Measurements from ENCODE around the gene SRSF3. TPM values are rescaled to one million over a fixed set of nuclear protein-coding genes. Genes with fewer than 3 reads are reported as not detected.

SRSF3 gene
- 100 to 1,000 TPM in 1 of 2 donors, 10 to 100 TPM in 1; 86.4 to 113 TPM for total RNA-seq

GRCh38 chr6:36594029-36594815, at the start of gene SRSF3:
Gene SRSF3, plus strand, starts transcription at chr6:36594362. Its CDS starts 2,401 bp downstream, at chr6:36596763.
- H3K27me3 ChIP-seq: no peaks in the 10 kb centered on the region
- peak; percentile 97 for ATAC-seq
- H3K4me1 ChIP-seq: peaks cover 38% of the 10 kb centered on the region
- WGBS, 2 donors: 0 to 1% methylated on average over 45 to 58 of the region's 58 CpGs
- peaks cover 0 to 3% of the 10 kb centered on the region in 2 donors for H3K36me3 ChIP-seq (replicated peaks in 1 of 2; ENCODE audit: insufficient read depth in 1 of 2, low read depth in 2 of 2)
- TF ChIP-seq, protein P1, sequence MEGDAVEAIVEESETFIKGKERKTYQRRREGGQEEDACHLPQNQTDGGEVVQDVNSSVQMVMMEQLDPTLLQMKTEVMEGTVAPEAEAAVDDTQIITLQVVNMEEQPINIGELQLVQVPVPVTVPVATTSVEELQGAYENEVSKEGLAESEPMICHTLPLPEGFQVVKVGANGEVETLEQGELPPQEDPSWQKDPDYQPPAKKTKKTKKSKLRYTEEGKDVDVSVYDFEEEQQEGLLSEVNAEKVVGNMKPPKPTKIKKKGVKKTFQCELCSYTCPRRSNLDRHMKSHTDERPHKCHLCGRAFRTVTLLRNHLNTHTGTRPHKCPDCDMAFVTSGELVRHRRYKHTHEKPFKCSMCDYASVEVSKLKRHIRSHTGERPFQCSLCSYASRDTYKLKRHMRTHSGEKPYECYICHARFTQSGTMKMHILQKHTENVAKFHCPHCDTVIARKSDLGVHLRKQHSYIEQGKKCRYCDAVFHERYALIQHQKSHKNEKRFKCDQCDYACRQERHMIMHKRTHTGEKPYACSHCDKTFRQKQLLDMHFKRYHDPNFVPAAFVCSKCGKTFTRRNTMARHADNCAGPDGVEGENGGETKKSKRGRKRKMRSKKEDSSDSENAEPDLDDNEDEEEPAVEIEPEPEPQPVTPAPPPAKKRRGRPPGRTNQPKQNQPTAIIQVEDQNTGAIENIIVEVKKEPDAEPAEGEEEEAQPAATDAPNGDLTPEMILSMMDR (IDR thresholded peaks at IDR 0.05): peak; percentile 13 to 81 (median 79)
- TF ChIP-seq POLR2A (IDR thresholded peaks at IDR 0.05): peak; percentile 98 to 100 (median 100)
- peak within 1 kb of the TSS; percentile 68 to 75 for H3K4me3 ChIP-seq
- intact Hi-C loops (cut with DNase I): no loop called here
- peak; percentile 96 to 98 (median 97) for DNase-seq
- no peaks in the 10 kb centered on the region for H3K9me3 ChIP-seq
- peak within 1 kb of the TSS; percentile 95 to 99 (median 98) for H3K27ac ChIP-seq

DNA sequence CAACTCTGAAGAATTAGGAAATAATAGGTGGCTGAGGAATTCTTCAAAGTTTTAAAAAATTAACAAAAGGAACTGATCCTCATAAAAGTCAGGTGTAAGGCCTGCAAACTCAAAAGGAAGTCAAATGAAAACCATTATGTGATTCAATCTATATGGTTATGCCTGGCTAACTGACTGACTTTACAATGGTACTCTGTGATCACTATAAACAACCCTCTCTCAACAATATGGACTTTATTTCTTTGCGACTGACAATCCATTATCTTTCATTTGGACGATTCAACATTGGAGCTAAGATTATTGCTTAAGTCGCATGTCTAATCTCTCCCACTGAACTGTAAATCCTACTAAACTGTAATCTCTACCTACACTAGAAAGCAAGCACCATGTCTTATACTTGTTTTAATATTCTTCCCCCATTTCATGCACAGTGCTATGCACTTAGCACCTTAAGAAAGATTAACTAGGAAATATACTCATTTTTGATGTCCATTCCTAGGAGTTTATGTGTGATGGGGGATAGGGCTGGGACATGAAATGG, 48.3 kb upstream of the SRSF3 start:
- intact Hi-C loops (cut with DNase I): no loop called here
- TF ChIP-seq POLR2A (IDR thresholded peaks at IDR 0.05): no peak
- TF ChIP-seq, protein P1 (IDR thresholded peaks at IDR 0.05): no peak
- Histone ChIP-seq H3K9me3 (no peaks in the 10 kb centered on the region), H3K36me3 (replicated peaks in 1 of 2; ENCODE audit: insufficient read depth in 1 of 2, low read depth in 2 of 2) (no peaks in the 10 kb centered on the region), H3K4me1 (peaks cover 33% of the 10 kb centered on the region), H3K27ac (peak overlapping the region in 3 of 4 donors; percentile 89 to 92 (median 92)), H3K27me3 (no peaks in the 10 kb centered on the region), H3K4me3 (peak overlapping the region in 1 of 2 donors; percentile 72)
- WGBS, 2 donors: 25 to 32% methylated on average over 3 of the region's 3 CpGs
- DNase-seq (no peak), ATAC-seq (no peak)

DNA sequence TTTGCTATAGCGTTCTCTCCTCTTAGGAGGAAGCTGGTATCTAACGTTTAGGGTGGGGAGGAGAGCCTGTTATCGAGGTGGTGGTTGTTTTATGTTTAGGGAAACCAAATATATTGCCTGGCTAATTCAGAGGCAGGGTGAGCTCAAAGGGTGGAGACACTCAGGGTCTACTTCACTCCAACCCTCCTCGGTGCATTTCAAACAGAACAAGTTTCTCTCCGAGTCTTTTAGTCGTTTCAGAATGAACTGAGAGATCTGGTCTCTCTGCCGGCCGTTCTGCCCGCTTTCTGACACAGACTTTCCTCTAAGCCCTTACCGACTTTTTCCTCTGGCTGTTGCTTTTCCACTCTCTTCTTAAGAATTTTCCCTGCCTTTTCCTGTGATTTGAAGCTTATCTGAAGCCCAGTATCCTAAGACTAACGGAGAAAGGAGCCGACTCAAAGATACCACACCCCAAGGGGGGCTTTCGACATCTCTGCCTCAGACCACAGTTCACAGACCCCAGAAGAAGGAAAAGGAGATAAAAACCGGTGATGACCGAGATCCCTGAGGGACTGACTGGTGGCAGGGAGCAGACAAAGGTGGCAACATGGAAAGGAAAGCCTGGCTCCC, 47.7 kb upstream of the SRSF3 start:
- TF ChIP-seq, protein P1 (IDR thresholded peaks at IDR 0.05): no peak
- TF ChIP-seq POLR2A (IDR thresholded peaks at IDR 0.05): no peak
- Histone ChIP-seq H3K36me3 (replicated peaks in 1 of 2; ENCODE audit: insufficient read depth in 1 of 2, low read depth in 2 of 2) (no peaks in the 10 kb centered on the region), H3K4me3 (peak overlapping the region; percentile 72 to 85), H3K9me3 (no peaks in the 10 kb centered on the region), H3K27me3 (no peaks in the 10 kb centered on the region), H3K4me1 (peaks cover 33% of the 10 kb centered on the region), H3K27ac (peak overlapping the region; percentile 65 to 92 (median 90))
- intact Hi-C loops (cut with DNase I): no loop called here
- DNase-seq (peak in 1 of 4 donors; percentile 5), ATAC-seq (peak; percentile 22)
- WGBS, 2 donors: 2 to 3% methylated on average over 15 of the region's 15 CpGs

DNA sequence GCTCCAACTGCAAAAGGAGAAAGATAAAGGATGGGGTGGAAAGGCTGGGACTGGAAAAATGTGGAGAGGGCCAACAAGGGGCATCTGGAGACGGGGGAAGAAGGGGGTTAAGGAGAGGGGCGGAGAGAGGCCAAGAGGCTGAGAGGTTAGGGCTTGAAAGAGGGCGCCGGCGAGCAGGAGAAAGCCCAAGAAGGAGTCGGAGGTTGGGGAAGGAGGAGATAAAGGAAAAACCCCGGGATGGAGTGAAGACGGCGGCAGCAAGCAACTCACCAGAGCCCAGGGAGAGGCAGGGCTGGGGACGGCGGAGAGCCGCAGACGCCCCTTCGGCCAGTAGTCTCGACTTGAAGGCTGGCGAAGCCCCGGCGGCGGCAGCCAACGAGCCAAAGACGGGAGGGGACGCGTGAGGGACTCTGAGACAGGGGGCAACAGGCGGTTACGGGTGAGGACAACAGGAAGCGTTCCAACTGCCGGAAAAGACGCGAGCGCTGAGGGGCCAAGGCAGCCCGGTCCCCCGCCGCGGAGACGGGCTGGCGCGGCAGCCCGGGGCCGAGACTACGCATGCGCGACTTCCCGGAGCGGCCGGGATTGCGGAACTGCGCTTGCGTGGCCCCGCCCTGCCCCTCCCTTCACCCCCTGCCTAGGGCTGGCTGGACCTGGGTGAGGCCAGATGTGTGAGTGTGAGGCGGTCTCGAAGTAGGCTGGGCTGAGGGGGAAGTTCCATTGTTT, 47.1 kb upstream of the SRSF3 start, which contains the start of gene STK38:
TSS of gene STK38 (minus strand) at position 560 of the 726 bp plus-strand sequence. CDS start 7,277 bp downstream, outside the sequence.
- Histone ChIP-seq H3K4me1 (peaks cover 33% of the 10 kb centered on the region), H3K27ac (peak within 1 kb of the TSS; percentile 65 to 92 (median 90)), H3K36me3 (replicated peaks in 1 of 2; ENCODE audit: insufficient read depth in 1 of 2, low read depth in 2 of 2) (no peaks in the 10 kb centered on the region), H3K4me3 (peak within 1 kb of the TSS; percentile 72 to 85), H3K27me3 (no peaks in the 10 kb centered on the region), H3K9me3 (no peaks in the 10 kb centered on the region)
- peak; percentile 99 for ATAC-seq
- WGBS, 2 donors: 0 to 1% methylated on average over 24 to 51 of the region's 51 CpGs
- peak; percentile 91 to 94 (median 93) for DNase-seq
- intact Hi-C loops (cut with DNase I): no loop called here
- peak; percentile 76 to 97 (median 96) for TF ChIP-seq POLR2A (IDR thresholded peaks at IDR 0.05)
- TF ChIP-seq, protein P1 (IDR thresholded peaks at IDR 0.05): peak in 1 of 7 experiments; percentile 13
